ENCODE data around the gene KRT86.

Gene KRT86

DNA sequence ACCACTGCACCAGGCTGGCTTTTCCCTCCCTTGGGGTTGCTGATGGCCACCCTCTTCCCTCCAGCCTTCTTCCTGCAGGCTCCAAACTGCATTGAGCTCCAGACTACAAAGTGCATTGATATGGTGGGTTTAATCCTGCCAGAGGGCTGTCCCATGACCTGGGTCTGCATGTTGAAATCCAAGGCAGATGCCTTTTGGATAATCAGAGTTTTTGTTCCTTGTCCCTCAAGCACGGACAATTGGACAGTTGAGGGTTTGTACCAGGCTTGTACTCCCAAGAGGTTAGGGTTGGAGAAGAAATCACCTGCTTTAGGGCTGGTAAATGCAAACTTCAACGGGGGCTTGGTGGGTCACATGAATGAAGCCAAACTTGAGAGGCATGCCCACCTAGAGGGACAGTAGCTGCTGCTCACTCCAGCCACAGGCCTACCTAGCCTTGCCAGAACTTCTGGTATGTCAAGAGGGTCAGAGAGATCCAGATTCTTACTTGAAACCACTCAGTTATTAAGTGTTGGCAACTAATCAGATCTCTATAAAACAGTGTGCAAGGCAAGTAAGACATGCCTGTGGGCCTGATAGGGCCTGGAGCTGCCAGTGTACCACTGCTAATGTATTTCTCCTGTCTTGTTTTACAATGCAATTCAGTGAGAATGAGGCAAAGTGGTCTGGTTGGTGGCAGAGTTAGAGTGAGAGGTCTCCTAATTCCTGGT is 68.5 kb downstream of the KRT86 start:
- DNase-seq: no peak

DNA sequence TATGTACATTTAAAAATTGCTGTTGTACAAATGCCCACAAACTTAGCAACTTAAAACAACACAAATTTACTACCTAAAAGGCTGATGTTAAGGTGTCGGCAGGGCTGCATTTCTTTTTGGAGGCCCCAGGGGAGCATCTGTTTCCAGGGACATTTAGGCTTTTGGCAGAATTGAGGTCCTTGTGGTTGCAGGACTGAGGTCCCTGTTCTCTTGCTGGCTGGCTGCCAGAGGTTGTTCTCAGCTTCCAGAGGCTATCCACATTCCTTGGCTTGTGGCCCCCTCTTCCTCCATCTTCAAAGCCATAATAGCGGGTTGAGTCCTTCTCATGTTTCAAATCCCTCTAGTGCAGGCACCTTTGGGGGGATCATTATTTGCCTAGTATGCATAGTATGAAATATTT is 69.1 kb downstream of the KRT86 start:
- no peak for DNase-seq

DNA sequence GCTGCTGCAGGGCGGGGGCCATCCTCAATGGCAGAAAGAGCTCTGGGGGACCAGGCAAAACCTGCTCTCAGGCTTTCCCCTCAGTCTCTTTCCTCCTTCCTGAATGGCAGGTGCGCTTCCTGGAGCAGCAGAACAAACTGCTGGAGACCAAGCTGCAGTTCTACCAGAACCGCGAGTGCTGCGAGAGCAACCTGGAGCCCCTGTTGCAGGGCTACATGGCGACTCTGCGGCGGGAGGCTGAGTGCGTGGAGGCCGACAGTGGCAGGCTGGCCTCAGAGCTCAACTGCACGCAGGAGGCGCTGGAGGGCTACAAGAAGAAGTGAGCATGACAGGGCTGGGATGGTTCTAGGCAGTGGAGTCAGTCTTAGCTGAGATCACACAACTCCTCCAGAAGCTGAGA is 69.7 kb downstream of the KRT86 start:
- no peak for DNase-seq

DNA sequence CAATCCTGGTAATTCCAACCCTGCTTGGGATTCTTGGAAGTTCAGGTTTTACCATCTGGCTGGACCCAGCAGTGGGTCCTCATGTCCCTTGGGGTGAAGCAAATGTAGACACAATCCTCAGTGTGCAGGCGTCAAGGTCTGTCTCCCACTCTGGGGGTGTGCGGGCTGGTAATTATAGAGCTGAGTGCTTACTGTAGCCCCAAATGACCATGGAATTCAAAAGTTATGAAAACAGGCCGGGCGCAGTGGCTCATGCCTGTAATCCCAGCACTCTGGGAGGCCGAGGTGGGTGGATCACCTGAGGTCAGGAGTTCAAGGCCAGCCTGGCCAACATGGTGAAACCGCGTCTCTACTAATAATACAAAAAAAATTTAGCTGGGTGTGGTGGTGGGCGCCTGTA is 70.6 kb downstream of the KRT86 start:
- DNase-seq: peak; percentile 20

DNA sequence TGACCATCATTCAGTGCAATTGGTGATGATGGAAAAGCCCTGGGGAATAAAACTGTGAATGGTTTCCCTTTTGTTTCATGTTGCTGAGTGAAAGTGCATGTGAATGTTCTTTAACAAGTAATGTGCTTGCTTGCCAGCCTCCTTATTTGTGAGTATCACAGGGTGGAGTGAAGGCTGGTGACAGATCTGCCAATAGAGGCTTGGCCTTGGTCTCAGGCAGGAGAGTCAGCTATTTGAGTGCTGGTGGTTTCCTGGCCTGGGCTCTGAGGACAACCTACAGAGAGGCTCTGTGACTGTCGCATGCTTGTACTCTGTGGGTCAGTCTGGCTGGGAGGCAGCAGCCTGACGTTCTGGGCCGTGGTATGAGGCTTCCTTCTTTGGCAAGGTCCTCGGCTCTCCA is 72.1 kb downstream of the KRT86 start:
- peak; percentile 20 for DNase-seq

DNA sequence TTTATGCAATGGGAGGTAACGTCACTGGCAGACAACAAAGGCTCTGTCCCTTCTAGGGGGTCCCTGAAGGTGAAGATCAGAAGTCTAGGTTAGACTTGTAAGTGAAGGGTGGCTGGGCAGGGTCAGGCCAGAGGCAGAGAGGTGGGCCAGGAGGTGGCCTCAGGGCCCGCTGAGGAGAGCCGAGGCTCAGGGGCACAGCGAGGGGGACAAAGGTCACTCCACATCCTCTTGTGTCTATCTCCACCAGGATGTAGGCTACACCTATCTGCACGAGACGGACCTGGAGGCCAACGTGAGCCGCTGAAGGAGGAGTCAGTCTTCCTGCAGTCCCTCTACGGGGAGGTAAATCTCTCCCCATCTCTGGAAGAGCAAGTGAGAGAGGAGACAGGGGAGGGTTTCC is 72.6 kb downstream of the KRT86 start:
- DNase-seq: no peak

DNA sequence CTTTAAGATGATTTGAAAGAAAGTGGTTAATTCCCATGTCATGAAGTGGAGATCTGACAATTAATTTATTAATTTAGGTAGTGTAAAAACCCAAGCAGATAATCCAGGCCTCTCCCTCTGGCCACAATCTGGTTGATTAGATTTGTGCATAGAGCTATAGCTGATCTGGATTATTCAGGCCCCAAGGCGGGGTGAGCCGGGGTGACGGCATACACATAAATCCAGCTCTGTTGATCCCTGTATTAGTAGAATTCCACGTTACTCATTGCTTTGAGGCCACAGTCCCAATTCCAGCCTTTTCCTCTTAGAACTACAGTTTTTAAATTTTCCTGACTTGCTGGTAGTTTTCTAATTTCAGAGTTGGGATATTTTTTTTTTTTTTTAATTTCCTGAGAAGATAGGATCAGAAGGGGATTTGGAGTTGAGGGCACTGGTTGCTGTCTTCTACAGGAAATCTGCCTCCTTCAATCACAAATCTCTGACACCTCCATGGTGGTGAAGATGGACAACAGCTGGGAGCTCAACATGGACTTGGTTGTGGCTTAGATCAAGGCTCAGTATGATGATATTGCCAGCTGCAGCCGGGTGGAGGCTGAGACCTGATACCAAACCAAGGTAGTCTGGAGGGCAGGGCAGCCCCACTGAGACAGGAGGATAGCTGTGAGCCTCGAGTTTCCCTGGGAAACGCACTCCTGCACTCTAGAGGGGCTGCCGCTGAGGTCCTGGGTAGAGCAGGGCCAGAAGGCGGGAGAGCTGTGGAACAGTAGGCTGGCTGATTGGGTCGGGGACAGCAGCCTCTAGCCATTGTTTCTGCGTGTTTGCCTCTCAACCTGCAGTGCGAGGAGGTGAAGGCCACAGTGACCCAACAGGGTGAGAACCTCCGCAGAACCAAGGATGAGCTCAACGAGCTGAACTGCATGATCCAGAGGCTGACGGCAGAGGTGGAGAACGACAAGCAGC is 73.4 kb downstream of the KRT86 start:
- no peak for DNase-seq

DNA sequence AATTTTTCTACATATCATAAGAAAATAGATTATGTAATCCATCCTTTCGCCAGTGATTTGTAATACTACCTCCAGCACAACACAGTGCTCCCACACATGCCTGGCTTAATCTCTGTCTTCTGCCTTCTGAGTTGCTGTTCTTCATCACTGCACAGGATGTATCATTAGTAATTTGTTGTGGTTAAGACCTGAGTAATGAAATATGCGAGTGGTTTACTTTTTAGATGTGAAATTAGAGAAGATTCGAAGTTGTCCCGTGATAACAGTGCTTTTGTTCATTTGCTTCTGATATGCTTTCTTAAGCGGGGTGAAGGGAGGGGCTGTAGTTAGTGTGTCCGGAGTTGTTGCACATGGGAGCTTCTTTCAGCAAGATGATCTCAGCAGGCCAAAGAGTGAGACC is 74.8 kb downstream of the KRT86 start:
- no peak for DNase-seq

DNA sequence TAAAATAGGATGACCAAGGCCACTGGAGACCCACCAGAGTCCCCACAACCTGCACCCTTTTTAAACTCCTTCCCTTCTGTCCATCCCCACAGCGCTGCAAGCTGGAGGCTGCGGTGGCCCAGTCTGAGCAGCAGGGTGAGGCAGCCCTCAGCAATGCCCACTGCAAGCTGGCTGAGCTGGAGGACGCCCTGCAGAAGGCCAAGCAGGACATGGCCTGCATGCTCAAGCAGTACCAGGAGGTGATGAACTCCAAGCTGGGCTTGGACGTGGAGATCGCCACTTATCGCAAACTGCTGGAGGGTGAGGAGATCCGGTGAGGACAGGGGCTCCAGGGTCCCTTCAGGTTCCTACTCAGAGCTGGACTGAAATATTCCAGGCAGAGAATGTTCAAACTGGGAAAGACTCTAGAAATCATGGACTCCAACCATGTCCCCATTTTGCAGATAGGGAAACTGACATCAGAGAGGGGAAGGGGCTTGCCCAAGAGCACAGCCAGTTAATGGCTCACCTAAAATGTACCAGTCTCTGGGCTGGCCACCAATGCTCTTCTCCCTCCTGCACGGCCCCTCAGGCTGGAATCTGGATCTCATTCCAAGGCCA is 75.7 kb downstream of the KRT86 start:
- DNase-seq: no peak

DNA sequence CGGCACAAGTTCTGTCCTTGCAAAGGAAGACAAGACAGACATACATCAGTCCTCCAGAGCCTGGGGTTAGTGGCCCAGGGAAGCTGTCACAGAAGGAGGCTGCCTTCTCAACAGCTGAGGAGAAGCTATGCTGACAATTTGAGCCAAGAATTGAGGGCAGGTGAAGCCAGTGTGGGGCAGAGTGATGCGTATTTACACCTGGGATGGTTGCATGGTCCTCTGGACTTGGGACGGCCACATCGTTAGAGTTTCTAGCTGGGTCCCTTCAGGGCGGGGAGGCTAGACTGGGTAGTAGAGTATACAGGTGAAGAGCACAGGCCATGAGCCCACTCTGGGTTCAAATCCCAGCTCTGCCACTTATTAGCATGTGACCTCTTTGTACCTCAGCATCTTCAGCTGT is 76.3 kb downstream of the KRT86 start:
- no peak for DNase-seq

DNA sequence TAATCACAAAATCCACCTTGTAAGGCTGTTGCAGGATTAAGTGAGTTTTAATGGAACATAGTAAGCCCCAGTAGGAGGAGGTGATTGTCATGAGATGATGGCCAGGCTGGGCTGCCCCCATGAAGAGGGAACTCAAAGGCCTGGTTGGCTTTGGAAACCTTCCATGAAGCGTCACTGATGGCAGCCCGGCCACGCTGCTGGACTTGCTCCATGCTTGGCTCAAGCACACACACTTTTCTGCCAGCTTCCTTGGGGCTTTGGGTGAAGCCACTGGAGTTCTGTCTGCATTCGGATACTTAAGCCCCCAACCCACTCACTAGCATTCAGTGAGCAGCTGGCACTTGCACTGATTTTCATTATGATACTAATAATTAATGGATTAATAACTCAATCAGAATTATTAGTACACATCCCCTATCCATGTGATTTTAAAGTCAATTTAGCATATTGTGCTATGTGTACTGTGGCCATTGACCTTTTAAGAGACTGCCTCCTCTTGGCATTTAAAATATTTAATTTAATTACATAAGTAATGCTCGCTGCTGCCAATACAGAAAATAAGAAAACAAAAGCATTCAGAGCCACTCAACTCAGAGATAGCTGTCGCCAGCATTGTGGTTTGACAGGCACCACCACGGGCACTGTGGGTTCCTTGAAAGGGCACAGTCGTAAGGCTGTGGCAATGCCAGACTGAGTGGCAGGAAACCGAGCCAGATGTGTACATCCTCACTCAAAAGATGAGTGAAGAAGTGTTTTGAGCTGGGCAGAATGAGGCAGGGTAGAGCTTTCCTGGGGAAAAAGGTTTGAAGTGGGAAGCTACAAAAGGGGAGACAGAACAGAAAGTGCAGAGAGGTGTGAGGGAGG is 77.0 kb downstream of the KRT86 start:
- DNase-seq: no peak

DNA sequence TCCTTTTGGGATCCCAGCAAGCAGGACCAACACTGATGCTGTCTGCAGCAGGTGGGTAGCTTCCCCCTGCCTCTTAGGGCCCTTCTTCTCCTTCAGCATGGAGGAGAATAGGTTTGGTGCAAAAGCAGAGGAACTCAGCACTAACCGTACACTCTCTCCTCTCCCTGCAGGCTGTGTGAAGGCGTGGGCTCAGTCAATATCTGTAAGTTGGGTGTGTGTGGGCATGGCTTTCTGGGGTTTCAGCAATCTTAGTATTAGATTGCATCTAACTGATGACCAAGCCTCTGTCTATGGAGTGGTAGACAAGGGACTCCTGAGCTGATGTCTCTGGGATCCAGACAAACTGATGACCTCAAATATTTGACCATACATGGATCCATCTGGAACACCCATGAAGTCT is 78.5 kb downstream of the KRT86 start:
- DNase-seq: no peak

DNA sequence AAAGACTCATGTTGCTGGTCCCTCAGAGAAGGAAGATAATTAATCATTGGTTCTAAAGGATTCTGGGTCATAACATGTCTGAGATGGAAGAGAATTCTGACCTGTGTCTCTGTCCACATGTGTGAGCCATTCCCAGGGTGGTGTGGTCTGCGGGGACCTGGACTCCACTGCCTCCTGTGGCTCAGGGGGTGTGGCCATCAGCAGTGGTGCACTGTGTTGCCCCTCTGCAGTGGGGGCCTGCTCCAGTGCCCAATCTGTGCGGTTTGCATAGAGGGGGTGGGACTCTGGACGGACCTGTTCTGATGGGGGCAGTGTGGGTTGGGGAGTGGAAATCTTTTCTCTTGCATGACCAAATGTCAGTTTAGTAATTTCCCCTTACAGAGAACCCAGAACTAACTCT is 79.3 kb downstream of the KRT86 start:
- peak; percentile 78 for DNase-seq

DNA sequence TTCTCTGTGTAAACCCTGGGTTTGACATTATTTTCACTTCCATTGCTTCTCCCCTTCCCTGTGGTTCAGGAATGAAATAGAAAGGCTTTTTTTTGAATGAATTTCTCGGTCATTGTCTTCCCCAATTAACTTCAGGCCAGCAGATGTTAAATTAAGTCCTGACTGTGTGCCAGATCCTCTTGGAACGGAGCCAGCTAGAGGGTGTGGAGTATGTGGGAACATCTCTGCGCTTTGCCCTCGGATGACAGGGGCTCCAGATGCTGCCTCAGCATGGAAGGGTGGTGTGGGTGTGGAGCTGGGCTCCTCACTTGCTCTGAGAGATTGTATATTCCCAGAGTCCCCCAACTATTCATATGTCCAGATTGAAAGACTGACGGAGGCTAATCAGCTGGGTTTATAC is 79.8 kb downstream of the KRT86 start:
- DNase-seq: peak; percentile 97

DNA sequence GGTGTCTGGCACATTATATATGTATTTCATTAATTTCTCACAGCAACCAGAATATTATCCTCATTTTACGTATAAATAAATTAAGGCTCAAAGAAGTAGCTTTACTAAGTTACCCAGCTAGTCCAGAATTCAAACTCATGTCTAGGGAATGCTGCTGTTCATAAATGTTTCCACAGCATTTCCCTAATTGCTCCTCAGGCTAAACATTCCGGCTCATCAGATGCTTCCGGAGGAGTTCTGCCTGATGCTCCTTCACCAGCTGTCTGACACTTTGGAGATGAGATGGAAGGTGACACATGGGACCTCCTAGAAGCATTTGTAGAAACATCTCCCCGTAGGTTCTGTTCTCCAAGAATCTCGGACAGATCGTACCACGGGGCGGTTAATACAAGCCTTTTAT is 80.7 kb downstream of the KRT86 start:
- DNase-seq: no peak

DNA sequence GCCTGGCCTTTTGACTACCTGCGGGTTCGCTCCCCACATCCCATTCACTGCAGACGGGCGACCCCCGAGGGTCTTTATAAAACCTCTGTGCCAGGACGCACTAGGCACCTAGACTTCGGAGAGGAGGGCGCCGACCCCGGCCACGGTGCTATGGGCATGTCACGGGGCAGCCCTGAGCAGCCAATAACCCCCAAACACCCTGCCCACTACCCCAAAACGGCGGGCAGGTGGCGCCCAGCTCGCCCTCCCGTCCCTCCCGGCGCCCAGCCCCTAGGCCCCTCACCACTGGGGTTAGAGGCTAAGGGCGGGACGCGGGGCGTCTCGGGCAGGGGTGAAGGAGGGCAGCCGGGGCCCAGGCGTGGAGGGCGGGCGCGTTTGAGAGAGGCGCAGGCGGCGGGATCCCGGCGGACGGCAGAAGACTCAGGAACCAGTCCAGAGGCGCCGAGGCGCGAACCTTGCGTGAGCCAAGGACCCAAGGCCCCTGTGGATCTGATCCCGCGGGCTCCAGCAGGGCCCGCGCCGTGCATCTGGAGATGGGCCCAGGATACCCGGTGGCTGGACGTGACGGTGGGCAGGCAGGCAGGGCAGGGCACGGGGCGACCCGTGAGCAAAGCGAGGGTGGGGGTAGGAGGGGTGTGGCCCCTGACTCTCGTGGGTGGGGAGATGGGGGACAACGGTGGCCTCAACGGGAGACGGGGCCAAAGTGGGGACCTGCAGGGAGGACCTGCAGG is 81.8 kb downstream of the KRT86 start:
- no peak for DNase-seq

DNA sequence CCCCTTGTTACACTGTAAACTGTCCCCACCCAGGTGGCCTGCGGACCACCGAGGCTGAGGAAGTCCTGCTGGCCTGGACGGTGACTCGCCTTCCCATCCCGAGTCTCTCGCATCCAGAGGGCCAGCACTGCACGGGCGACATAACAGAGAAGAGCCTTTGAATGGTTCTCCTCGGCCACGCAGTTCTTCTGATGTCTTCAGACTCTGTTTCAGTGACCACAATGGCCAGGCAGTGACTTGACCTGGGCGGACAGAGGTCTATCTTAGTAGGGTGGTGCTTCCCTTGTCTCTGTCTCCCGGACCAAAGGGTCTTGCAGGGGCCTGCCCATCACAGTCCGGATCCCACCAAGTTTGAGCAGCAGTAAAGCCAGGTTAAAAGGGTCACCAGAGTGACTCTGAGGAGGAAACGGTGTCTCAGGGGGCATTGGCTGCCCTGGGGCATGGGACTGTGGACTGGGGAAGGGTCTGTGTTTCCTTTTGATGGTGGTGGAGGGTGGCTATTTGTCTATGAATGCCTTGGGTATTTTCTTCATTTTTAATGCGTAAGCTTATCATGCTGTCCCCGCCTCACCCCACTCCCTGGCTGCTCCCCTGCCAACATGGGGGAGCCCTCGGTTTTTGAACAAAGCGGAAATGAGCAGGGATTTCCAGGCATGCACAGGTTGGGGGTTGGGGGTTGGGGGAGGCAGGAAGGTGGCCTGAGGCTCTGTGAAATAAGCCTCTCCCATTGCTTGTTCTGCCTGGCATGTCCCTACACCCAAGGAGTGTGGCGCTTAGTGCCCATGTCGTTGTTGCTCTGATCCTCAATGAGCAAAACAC is 82.5 kb downstream of the KRT86 start:
- DNase-seq: no peak
